NCI-H69 (cell line): ENCODE results near the gene KRTAP24-1.

ENCODE experiments used
- DNase-seq: peaks from one replicate; lab custom pipeline; 2025; lab: John Stamatoyannopoulos, UW

Gene KRTAP24-1

GRCh38 chr21:30234050-30234449 lies 48.7 kb downstream of the KRTAP24-1 start:
- DNase-seq: no peak

DNA sequence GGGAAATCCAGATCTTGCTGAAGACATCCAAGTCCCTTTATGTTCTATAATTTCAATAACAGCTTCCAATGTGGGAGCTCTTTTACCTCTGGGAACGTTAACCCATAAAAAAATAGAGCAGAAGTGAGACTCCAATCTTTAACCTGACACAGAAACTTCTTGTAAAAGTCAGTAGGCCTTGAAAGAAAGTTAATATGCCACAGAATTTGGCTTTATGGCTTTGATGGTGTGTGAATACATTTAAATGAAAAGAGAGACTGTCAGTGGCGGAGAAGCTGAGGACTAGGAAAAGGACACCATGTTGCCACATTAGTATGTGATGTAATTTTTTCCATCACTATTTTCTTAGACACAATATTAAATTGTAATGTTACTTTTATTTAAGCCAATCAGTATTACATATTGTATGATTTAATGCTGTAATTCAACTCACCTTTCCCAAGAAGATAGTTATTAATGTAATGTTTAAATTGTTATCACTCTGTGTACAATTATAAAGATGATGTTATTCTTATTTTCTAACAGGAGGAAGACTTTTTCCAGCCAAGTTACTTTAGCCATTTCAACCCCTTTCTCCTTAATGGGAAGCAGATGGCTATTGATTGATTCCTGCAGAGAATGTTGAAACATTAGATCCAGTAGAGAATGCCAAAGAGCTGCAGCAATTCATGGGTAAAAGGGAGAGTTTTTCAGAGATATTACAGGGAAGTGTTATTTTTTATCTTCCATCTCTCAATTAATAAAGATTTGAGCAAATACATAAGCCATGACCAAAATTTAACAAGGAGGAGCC lies 49.3 kb downstream of the KRTAP24-1 start:
- no peak for DNase-seq

- no peak for DNase-seq
These were observed 50.7 kb downstream of the KRTAP24-1 start for GRCh38 chr21:30232011-30232410.
